Transverse colon (tissue), 4 donors: ENCODE results near the gene PCARE. TPM values are rescaled to one million over a fixed set of nuclear protein-coding genes. Genes with fewer than 3 reads are reported as not detected.

ENCODE experiments used
- DNase-seq: peaks from one replicate; pipeline ENCODE4 v3.0.0-alpha.2; 2019
- H3K27ac ChIP-seq, 4 donors: fragments of 200-600 bp; sonication (generic); 2 replicates each; pipeline ENCODE4 v1.5.1; 2016 to 2018; ENCODE audit warnings: inconsistent platforms in 4 of 4
- H3K27me3 ChIP-seq: fragments of 200-600 bp; sonication (generic); 2 replicates; pipeline ENCODE4 v1.5.1; 2017; ENCODE audit warnings: inconsistent platforms
- H3K36me3 ChIP-seq, 4 donors: fragments of 200-600 bp; sonication (generic); 2 replicates each; pipeline ENCODE4 v1.5.1; 2017 to 2019; ENCODE audit warnings: inconsistent platforms in 4 of 4
- H3K4me1 ChIP-seq, 4 donors: fragments of 200-600 bp; sonication (generic); 2 replicates each; pipeline ENCODE4 v1.5.1; 2017 to 2020; ENCODE audit warnings: inconsistent platforms in 4 of 4
- H3K4me3 ChIP-seq, 4 donors: fragments of 200-600 bp; sonication (generic); 1 replicate in 1 of 4; 2 replicates in 3 of 4; pipeline versions ENCODE4 v1.5.1 to v1.6.1; 2017 to 2019; ENCODE audit warnings: inconsistent platforms in 4 of 4
- H3K9me3 ChIP-seq, 2 donors: fragments of 200-600 bp; sonication (generic); 2 replicates each; pipeline ENCODE4 v1.5.1; 2017 to 2019; ENCODE audit warnings: inconsistent platforms in 2 of 2
- EP300 ChIP-seq: sonication (generic); formaldehyde crosslinking; IDR thresholded peaks from one replicate; pipeline ENCODE4 v1.6.1; 2017; ENCODE audit warnings: antibody characterized with exemption, low read depth
- POLR2A ChIP-seq: fragments of 450-650 bp; IDR thresholded peaks from one replicate; pipeline ENCODE4 v1.6.1; 2016; ENCODE audit warnings: antibody characterized with exemption, mild to moderate bottlenecking, moderate library complexity
- POLR2AphosphoS5 ChIP-seq, 3 donors: sonication (generic); formaldehyde crosslinking; IDR thresholded peaks; one replicate each; pipeline ENCODE4 v1.6.1; 2016; ENCODE audit warnings: antibody characterized with exemption in 3 of 3
- WGBS, 2 donors: methylation state at CpG; one replicate each; pipeline ENCODE4 v1.1.5; 2018; ENCODE audit warnings: low coverage in 1 of 2; 5-methylcytosine and 5-hydroxymethylcytosine counted together
- in situ Hi-C, 4 donors: fragments of 200-750 bp; cut with MboI; loops; one replicate each; pipeline versions ENCODE4 v1.15.0 to v1.15.1; 2017; ENCODE audit warnings: low sequenced_read_pairs in 3 of 4, low pct_ligation_motif_present in 1 of 4, low pct_unique_long_range_greater_than_20kb in 1 of 4
- intact Hi-C: fragments of 100-400 bp; cut with DNase I; formaldehyde crosslinking; loops from one replicate; pipeline ENCODE4 v1.15.1; 2023; ENCODE audit warnings: low total_unique reads
- total RNA-seq, 4 donors: library from RNA; depleted of rRNA; stranded (reverse); fragments of >200 nt; gene quantifications; one replicate each; pipeline ENCODE4 v1.1.0, GENCODE V29; 2016
- TF ChIP-seq, protein P1 (sequence below), 5 experiments: fragments of 200-600 bp in 3 of 5; fragments of 450-650 bp in 2 of 5; sonication (generic) in 3 of 5; IDR thresholded peaks; 1 replicate in 2 of 5; 2 replicates in 3 of 5; pipeline ENCODE4 v1.5.1; 2016 to 2017; ENCODE audit warnings: antibody characterized with exemption in 5 of 5, inconsistent platforms in 3 of 5, mild to moderate bottlenecking in 2 of 5, moderate library complexity in 1 of 5

PCARE gene
- total RNA-seq, 4 donors from 2014 or later = under 0.01 TPM; not detected in 3

DNA sequence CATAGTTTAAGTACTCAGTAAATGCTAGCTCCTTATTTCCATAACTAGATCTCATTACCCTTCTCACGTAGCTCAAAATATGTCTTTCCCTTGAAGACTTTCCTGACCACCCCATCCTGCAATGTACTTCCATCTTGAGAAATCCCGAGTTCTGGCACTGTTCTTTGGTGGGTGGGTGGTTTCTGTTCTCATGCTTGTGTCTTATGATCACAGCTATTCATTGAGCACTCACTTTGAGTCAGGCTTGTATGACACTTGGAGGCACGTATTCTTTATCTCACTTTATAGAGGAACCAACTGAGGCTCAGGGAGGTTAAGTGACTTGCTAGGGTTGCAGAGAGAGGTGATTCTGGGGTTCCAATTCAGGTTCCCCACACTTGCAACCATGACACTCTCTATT lies 31.9 kb upstream of the PCARE start:
- no peak for DNase-seq
- Histone ChIP-seq H3K4me1 (no peaks in the 10 kb centered on the region), H3K36me3 (no peaks in the 10 kb centered on the region), H3K27me3 (no peaks in the 10 kb centered on the region), H3K4me3 (no peak overlapping the region), H3K27ac (no peak overlapping the region), H3K9me3 (no peaks in the 10 kb centered on the region)
- WGBS, 2 donors = 76 to 85% methylated on average over 3 of the region's 3 CpGs
- in situ Hi-C loops (no loop called here), intact Hi-C loops (no loop called here)
- no peak for TF ChIP-seq POLR2A
- TF ChIP-seq EP300 = no peak
- TF ChIP-seq POLR2AphosphoS5 (IDR thresholded peaks at IDR 0.05) = no peak
- TF ChIP-seq, protein P1, sequence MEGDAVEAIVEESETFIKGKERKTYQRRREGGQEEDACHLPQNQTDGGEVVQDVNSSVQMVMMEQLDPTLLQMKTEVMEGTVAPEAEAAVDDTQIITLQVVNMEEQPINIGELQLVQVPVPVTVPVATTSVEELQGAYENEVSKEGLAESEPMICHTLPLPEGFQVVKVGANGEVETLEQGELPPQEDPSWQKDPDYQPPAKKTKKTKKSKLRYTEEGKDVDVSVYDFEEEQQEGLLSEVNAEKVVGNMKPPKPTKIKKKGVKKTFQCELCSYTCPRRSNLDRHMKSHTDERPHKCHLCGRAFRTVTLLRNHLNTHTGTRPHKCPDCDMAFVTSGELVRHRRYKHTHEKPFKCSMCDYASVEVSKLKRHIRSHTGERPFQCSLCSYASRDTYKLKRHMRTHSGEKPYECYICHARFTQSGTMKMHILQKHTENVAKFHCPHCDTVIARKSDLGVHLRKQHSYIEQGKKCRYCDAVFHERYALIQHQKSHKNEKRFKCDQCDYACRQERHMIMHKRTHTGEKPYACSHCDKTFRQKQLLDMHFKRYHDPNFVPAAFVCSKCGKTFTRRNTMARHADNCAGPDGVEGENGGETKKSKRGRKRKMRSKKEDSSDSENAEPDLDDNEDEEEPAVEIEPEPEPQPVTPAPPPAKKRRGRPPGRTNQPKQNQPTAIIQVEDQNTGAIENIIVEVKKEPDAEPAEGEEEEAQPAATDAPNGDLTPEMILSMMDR (IDR thresholded peaks at IDR 0.05) = no peak

DNA sequence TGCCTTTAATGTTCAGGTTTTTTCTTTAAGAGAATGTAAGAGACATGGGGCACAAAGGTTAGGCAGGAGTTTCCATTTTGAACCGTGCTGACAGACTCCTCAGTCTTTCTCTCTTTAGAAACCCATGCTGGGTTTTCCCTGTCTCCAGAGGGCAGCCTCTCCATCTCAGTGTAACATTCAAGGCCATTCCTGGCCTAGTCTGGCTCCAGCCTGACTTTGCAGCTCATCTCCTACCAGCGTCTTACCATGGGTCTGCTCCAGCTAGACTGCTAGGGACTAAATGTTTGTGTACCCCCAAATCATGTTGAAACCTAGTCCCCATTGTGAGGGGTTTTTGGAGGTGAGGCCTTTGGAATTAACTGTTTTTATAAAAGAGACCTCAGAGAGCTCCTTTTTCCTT lies 31.1 kb upstream of the PCARE start:
- H3K27ac ChIP-seq = no peak overlapping the region
- no peaks in the 10 kb centered on the region for H3K36me3 ChIP-seq
- TF ChIP-seq EP300 (no peak), POLR2A (no peak), POLR2AphosphoS5 (IDR thresholded peaks at IDR 0.05) (no peak)
- TF ChIP-seq, protein P1 (IDR thresholded peaks at IDR 0.05) = no peak
- in situ Hi-C loops (no loop called here), intact Hi-C loops (no loop called here)
- no peaks in the 10 kb centered on the region for H3K9me3 ChIP-seq
- no peak for DNase-seq
- 60% methylated on average over 2 of the region's 2 CpGs for WGBS, 2 donors
- H3K4me3 ChIP-seq = no peak overlapping the region
- H3K4me1 ChIP-seq = no peaks in the 10 kb centered on the region
- no peaks in the 10 kb centered on the region for H3K27me3 ChIP-seq

DNA sequence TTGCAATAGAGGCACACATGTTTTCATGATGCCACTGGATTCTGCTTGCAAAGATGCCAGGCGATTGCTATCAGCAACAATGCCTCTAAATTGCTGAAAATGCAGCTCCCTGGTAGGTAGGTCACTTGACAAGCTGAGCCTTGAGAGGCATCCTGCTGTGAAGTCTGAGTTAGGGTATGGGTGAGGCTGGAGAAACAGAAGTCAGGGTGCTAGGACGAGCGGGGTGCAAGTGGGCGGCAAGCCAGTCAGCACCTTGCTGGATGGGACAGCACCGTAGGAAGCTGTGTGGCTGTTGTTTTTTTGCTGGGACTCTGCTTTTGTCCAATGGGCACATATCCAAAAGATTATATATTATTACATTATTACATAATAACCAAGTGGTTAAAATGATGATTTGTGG lies 30.4 kb upstream of the PCARE start:
- H3K4me3 ChIP-seq = no peak overlapping the region
- no peaks in the 10 kb centered on the region for H3K27me3 ChIP-seq
- 60 to 81% methylated on average over 1 to 5 of the region's 5 CpGs for WGBS, 2 donors
- intact Hi-C loops = no loop called here
- in situ Hi-C loops = no loop called here
- no peak overlapping the region for H3K27ac ChIP-seq
- H3K4me1 ChIP-seq = no peaks in the 10 kb centered on the region
- DNase-seq = no peak
- TF ChIP-seq POLR2A (no peak), EP300 (no peak), POLR2AphosphoS5 (IDR thresholded peaks at IDR 0.05) (no peak)
- TF ChIP-seq, protein P1 (IDR thresholded peaks at IDR 0.05) = no peak
- no peaks in the 10 kb centered on the region for H3K9me3 ChIP-seq
- no peaks in the 10 kb centered on the region for H3K36me3 ChIP-seq

DNA sequence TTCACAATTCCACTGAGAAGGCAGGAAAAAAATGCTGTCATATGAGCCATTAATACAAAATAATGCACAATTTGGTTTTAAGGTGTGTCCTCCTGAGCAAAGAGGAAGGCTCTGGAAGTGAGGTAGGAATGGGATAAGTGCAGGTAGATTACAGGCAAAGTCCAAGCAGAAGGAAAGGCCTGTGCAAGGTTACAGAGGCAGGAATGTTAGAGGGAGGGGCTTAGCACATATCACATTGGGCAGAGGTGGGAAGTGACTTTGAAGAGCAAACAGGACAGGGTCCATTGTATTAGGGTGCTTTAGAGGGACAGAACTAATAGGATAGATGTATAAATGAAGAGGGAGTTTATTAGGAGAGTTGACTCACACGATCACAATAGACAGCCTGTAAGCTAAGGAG lies 26.2 kb upstream of the PCARE start:
- intact Hi-C loops (no loop called here), in situ Hi-C loops (no loop called here)
- no peak for TF ChIP-seq POLR2AphosphoS5 (IDR thresholded peaks at IDR 0.05)
- TF ChIP-seq, protein P1 (IDR thresholded peaks at IDR 0.05) = no peak
- TF ChIP-seq EP300 = no peak
- TF ChIP-seq POLR2A = no peak
- no peak overlapping the region for H3K27ac ChIP-seq
- H3K36me3 ChIP-seq = no peaks in the 10 kb centered on the region
- H3K27me3 ChIP-seq = no peaks in the 10 kb centered on the region
- no peak for DNase-seq
- no peaks in the 10 kb centered on the region for H3K9me3 ChIP-seq
- no peak overlapping the region for H3K4me3 ChIP-seq
- H3K4me1 ChIP-seq = no peaks in the 10 kb centered on the region
- 83 to 84% methylated on average over 1 of the region's 1 CpG for WGBS, 2 donors
